Cardiac fibroblast (primary cell): ENCODE results near the gene ABCG8.
"Not testable (repeated sequence)": the region's sequence is repeated elsewhere in the genome, so short reads cannot be mapped to it uniquely, and the experiment has no call there.

Experiments used
- DNase-seq, 2 donors: peaks; one replicate each; pipeline versions ENCODE4 v3.0.0 to v3.0.0-alpha.2; 2010; ENCODE audit warnings: low read depth in 2 of 2
- H3K4me3 ChIP-seq, 2 donors: replicated peaks in 1 of 2; 1 replicate in 1 of 2; 2 replicates in 1 of 2; pipeline ENCODE4 v1.5.1; 2011; ENCODE audit warnings: low read depth in 2 of 2, low read length in 2 of 2, mild to moderate bottlenecking in 2 of 2, moderate library complexity in 1 of 2
- TF ChIP-seq, protein P1 (sequence below): IDR thresholded peaks from one replicate; pipeline ENCODE4 v1.5.1; 2011; ENCODE audit warnings: low read depth, mild to moderate bottlenecking, low read length, inconsistent platforms

Gene ABCG8

DNA sequence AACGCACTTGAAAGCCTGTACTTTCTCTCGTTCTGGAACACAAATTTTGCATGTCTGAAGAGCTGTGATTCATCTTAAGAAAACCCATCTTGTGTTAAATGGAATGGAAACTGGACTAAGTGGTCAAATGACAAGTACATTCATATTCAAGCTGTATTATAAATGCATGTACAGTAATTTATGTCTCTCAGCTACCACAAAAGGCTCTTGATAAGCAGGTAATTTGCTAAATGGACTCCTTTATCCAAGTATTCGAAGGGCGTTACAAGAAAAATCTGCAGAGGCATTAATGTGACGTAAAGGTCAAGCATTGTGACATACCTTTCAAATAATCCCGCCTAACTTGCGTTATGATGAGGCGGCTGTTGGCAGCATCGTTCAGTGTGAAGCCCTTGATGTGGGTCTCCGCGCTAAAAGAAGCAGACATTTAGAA is 66.6 kb downstream of the ABCG8 start:
- peak in 1 of 2 donors; percentile 72 for DNase-seq
- no peak overlapping the region for H3K4me3 ChIP-seq
- TF ChIP-seq, protein P1, sequence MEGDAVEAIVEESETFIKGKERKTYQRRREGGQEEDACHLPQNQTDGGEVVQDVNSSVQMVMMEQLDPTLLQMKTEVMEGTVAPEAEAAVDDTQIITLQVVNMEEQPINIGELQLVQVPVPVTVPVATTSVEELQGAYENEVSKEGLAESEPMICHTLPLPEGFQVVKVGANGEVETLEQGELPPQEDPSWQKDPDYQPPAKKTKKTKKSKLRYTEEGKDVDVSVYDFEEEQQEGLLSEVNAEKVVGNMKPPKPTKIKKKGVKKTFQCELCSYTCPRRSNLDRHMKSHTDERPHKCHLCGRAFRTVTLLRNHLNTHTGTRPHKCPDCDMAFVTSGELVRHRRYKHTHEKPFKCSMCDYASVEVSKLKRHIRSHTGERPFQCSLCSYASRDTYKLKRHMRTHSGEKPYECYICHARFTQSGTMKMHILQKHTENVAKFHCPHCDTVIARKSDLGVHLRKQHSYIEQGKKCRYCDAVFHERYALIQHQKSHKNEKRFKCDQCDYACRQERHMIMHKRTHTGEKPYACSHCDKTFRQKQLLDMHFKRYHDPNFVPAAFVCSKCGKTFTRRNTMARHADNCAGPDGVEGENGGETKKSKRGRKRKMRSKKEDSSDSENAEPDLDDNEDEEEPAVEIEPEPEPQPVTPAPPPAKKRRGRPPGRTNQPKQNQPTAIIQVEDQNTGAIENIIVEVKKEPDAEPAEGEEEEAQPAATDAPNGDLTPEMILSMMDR = no peak

DNA sequence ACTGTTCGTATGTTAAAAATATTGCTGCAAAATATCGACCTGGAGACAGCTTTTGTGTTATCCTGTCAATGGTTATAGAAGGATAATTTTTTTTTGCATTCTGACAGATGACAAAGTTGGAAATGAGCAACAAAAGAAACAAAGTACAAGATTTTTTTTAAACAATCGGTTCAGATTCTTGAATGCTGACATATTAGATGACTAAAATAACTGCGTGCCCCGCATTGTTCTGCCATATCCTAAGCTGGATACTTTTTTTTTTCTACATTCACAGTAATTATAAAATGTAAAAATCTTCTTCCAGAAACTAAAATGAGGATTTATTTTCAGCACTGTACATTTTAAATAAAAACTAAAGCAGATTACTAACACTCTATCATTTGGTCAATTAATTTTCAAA is 67.1 kb downstream of the ABCG8 start:
- TF ChIP-seq, protein P1 = no peak
- peak in 1 of 2 donors; percentile 83 for DNase-seq
- H3K4me3 ChIP-seq = no peak overlapping the region

DNA sequence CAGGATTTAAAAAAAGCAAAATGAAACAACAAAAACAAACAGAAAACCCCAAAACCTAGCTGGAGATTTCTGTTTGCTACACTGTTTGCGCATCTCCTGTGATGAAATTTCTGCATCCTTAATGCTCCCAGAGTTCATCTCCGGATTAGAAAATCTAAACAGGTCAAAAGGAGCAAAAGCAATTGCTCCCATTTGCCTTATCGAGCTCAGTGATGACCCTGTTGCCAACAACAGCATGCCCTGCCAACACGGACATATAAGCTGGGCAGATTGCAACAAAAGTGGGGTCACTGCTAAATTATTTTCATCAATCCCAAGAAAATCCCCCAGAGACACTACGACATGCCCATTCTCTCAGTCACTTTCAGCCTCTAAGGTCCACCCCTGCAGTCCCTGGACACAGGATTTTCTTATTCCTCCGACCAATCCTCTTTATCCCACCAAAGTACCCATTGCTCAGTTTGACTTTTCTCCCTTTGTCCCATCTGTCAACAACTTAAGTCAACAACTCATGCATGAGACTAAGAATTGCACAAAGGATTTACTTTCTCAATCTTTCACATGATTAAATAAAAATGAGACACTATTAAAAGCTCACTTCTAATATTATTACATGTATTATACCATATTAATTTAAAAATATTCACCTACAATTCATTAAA is 67.8 kb downstream of the ABCG8 start:
- peak in 1 of 2 donors; percentile 25 for DNase-seq
- TF ChIP-seq, protein P1 = no peak
- H3K4me3 ChIP-seq = no peak overlapping the region

DNA sequence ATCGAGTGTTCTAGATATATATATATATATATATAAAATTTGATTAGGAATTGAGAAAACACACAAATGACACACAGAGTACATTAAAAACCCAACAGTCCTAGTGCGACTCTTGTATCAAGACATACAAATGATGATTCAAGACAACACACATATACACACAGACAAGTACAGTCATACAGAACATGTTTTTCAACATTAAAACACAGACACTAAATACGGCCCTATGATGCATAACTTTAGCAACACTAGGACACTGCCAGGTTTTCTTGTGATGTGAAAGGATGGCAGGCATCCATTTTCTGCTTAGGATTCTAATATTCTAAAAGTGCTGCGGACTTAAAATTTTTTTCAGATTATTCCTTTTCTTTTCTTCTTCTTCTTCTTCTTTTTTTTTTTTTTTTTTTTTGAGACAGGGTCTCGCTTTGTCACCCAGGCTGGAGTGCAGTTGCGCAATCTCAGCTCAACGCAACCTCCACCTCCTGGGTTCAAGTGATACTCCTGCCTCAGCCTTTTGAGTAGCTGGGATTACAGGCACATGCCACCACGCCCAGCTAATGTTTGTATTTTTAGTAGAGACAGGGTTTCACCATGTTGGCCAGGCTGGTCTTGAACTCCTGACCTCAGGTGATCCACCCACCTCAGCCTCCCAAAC is 72.5 kb downstream of the ABCG8 start:
- not testable (repeated sequence) for DNase-seq

DNA sequence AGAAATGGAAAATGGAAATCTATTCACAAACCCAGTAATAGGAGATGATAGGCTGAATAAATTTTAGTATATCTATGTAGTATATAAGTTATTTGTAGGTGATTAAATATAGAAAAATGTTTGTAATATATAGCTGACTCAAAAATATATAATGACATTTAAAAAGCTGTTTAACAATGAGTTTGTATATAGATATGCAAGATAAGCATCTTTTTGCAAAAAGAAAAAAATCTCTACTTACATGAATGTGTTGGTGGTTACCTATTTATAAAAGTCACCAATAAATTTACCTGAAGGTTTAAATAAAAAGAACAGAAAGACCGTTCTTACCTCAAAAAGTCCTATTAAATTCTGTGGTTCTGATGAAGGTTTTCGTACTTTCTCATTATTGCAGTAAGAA is 85.7 kb downstream of the ABCG8 start:
- TF ChIP-seq, protein P1 = no peak
- no peak overlapping the region for H3K4me3 ChIP-seq
- DNase-seq = no peak

More for the DNA sequence above, 72.5 kb downstream of the ABCG8 start:
- H3K4me3 ChIP-seq = not testable (repeated sequence)

DNA sequence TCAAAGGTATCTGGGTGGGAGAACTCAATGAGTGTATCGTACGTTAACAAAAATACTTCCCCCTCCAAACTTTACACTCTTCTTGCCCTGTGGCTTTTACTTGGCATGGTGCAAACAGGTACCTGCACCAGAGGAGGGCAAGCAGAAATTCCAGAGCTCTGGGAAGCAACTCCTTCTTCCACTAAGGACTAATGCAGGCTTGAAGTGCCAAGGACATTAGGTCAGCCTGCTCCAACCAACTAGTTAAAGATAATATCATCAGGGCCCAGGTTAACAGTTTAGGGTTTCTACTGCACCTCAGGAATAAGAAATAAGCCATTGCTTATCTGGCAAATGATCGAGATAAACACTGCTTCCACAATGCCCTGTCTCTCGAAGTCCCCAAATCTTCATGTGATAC is 86.7 kb downstream of the ABCG8 start:
- H3K4me3 ChIP-seq = no peak overlapping the region
- DNase-seq = no peak
- TF ChIP-seq, protein P1 = no peak

DNA sequence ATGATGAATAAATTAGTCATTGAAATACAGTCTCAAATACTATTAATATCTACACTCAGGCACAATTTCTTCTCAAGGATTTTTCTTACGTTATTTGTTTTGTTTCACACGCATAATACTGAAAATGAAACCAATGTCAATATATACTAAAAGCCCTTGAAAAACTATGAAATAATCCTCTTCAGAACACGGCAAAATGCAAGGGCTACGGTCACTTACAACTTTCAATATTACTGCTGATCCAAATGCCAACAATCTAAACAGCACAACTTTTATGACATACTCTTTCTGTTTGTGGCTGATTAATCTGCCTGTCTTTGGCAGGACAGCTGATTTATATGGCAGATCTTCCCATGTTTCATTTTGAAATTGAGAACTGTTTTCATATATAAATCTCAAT is 88.7 kb downstream of the ABCG8 start:
- H3K4me3 ChIP-seq = no peak overlapping the region
- TF ChIP-seq, protein P1 = no peak
- no peak for DNase-seq
